ENCODE data around the gene P2RY14.
A peak's percentile ranks its signal among the peaks of the same experiment; 100 is the strongest.

Gene P2RY14

DNA sequence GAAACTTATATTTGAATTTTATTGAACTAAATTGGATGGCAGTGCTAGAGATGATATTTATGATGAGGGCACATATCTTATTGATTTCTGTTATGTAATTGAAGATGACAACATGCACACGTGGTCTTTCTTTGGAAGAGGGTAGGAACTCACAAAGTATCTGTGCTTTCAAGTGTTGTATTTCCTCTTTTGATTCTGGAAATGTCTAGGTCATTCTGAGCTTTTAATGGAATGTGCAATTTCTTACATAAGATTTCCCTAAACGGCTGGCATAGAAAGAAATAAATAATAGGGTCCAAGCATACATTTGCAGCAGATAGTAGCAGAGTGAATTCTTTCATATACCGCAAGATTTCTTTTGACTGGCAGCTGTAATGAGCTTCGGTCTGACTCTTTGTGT is 65.2 kb downstream of the P2RY14 start:
- TF ChIP-seq, protein P1, sequence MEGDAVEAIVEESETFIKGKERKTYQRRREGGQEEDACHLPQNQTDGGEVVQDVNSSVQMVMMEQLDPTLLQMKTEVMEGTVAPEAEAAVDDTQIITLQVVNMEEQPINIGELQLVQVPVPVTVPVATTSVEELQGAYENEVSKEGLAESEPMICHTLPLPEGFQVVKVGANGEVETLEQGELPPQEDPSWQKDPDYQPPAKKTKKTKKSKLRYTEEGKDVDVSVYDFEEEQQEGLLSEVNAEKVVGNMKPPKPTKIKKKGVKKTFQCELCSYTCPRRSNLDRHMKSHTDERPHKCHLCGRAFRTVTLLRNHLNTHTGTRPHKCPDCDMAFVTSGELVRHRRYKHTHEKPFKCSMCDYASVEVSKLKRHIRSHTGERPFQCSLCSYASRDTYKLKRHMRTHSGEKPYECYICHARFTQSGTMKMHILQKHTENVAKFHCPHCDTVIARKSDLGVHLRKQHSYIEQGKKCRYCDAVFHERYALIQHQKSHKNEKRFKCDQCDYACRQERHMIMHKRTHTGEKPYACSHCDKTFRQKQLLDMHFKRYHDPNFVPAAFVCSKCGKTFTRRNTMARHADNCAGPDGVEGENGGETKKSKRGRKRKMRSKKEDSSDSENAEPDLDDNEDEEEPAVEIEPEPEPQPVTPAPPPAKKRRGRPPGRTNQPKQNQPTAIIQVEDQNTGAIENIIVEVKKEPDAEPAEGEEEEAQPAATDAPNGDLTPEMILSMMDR (IDR thresholded peaks at IDR 0.05): no peak
- DNase-seq (ENCODE audit: low spot score): no peak
- no peak overlapping the region for H3K27ac ChIP-seq
- H3K4me3 ChIP-seq: no peak overlapping the region

DNA sequence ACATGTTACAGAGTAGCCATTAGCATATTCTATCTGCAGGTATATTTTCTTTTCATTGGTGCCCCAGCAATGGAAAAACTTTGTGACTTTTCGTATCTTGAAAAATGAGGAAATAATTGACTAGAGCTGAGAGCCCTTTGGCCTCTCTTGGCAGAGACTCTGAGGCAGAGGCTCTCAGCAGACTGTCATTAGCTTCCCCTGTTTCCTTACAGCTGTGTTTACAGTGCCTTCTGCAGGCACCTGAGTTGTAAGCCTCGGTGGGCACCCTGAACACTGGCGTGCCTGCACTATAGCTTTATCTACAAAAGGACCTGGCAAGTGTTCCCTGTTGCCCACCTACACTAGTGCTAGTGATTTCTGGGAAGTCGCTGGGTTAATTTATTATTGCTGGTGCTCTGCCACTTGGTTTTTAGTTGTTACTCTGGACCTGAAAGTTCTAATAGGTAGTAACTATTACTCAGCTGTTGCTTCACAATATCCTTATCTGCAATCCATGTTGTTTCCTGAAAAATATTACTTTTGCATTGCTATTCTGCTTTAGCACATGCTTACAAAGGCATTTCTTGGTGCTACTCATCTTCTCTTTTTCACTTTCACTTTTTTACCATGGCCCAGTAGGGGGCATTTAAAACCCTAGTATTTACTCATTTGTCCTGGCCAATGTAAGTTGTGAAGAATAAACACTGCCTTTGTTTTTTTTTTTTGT is 67.5 kb downstream of the P2RY14 start:
- H3K27ac ChIP-seq: peak overlapping the region in 1 of 2 donors; percentile 10
- TF ChIP-seq, protein P1 (IDR thresholded peaks at IDR 0.05): no peak
- H3K4me3 ChIP-seq: no peak overlapping the region
- no peak for DNase-seq (ENCODE audit: low spot score)

DNA sequence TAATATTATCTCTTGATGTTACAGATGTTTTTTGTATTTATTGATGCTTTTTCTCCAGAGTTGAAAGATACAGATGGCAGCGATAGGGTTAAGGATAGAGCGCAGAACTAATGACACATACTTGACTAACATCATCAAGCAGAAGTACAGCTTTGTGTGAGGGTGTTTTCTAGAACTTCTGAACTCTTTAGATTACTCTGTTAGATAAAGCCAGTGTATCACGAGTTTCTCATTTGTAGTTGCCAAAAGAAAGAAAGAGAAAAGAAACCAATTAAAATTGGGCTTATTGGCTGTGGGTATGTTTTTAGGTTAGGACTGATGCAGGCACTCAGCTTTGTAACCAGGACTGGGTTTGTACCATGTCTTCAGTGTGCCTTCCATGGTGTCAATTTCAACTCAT is 68.7 kb downstream of the P2RY14 start:
- DNase-seq (ENCODE audit: low spot score): no peak
- no peak overlapping the region for H3K27ac ChIP-seq
- no peak overlapping the region for H3K4me3 ChIP-seq
- TF ChIP-seq, protein P1 (IDR thresholded peaks at IDR 0.05): no peak

DNA sequence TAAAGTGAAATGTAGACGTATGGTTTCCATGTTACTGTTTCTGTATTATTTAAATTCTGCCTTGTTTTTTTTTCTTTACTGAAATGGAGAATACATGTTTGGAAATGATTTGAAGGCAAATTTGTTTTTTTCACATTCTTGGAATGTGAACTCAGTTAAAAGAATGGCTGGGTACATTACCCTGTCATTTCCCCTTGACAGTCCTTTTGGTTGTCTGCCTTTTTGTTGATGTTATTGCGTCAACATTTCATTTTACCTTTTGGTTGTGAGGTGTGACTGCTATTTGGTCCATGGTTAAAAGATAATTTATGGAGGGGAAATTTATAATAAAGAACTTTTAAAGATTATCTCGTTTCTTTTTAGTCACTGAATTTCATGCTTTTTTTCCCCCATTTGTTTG is 72.1 kb downstream of the P2RY14 start:
- no peak for DNase-seq (ENCODE audit: low spot score)
- TF ChIP-seq, protein P1 (IDR thresholded peaks at IDR 0.05): no peak
- no peak overlapping the region for H3K4me3 ChIP-seq
- no peak overlapping the region for H3K27ac ChIP-seq

DNA sequence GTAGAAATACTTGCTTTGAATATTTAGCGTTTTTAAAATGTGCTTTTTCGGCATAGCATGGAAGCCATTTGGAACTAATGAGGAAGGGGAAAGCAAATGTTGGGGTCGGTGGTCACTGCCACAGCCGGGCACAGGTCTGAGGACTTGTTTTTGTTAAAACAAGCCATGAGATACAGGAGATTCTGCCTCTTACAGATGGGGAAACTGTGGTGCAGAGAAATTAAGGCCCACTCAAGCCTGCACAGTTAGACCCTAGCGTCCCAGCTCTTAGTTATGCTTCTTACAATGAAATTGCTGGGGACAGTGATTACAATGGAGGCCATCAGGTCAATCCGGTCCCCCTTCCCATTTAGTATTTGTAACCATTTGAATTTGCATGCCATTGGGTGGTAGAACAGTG is 72.9 kb downstream of the P2RY14 start:
- DNase-seq (ENCODE audit: low spot score): no peak
- Histone ChIP-seq H3K4me3 (no peak overlapping the region), H3K27ac (no peak overlapping the region)
- TF ChIP-seq, protein P1 (IDR thresholded peaks at IDR 0.05): no peak

DNA sequence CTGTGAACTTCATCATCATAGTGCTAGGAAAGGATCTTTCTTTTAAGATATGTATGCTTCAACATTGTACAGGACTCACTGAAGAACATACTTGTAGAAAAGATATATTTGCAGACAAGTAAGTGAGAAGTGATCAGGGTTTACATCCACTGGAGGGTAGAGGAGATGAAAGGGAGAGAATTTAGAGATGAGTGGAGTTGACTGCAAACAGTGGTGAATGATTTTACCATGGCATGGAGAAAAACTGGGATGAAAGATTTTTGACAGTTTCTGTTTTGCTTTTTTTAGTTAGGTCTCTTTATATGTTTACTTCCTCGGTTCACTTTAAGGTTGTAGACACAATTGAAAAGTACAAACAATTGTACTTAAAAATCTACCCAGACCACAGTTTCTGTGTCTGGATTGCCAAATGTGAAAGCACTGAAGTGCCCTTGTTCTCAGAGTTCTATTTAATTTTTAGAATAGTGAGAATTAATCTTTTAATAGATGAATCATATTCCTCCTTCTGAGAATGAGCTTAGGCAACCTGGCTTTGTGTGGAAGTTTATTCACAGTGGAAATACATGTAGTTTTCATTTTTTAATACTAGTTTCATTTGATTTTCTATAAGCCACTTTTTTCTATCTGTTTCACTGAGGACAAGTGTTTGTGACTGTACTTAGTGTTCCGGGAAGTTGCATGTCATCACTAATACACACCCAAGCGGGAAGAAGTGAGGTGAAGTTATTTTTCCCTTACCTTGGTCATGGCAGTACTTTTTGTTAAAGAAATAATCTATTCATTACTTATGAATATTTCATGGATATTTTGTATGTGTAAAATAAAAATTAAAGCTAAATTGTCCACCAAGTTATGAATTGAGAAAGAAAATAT is 73.6 kb downstream of the P2RY14 start:
- no peak overlapping the region for H3K4me3 ChIP-seq
- no peak for DNase-seq (ENCODE audit: low spot score)
- no peak overlapping the region for H3K27ac ChIP-seq
- TF ChIP-seq, protein P1 (IDR thresholded peaks at IDR 0.05): no peak
